AG20443 (cell line): Measurements from ENCODE around the gene SLC25A21.

ENCODE experiments used
- DNase-seq: peaks from one replicate; pipeline ENCODE4 v3.0.0; 2012; ENCODE audit warnings: low spot score, mixed read lengths

The SLC25A21 gene

GRCh38 chr14:36661506-36662257 lies 510.7 kb downstream of the SLC25A21 start, which contains the start of gene PAX9:
Gene PAX9, plus strand, starts transcription at chr14:36661860. Its CDS starts 230 bp downstream, at chr14:36662090.
- DNase-seq, result peak; percentile 96

DNA sequence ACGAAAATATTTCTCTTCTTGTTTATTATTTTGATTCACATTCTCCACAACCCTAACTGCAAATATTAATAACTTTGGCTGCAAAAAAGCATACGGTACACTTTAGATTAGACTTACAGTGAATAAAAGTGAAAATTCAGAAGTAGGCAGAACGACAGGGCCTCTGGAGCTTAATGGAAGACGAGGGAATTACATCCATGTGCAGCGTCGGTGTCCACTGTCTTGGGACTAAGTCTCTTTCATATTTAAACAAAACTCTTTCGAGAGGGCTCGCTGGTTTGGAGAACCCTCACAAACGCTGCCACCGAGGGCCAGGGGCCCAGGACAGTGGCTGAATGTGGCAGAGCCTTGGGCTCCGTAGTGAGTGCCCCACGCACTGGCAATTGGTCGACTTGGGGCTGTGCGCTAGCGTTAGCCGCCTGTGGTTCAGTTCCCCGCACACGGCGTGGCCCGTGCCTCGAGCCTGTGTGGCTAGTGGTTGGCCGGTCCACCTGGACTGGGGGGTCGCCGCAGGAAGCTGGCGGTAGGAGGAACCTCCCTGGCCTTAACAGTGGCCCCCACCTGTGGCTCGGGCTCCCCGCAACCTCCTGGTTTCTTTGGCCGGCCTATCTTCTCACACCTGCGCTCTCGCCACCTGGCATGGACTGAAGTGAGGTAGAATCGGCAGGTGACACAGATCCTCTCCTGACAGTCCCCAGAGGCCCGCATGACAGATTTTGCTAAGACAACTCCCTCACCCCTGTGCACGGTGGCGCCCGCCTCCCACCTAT lies 511.5 kb downstream of the SLC25A21 start:
- no peak for DNase-seq

GRCh38 chr14:36659822-36660735 lies 512.3 kb downstream of the SLC25A21 start:
- DNase-seq, result no peak

GRCh38 chr14:36659010-36659821 lies 513.2 kb downstream of the SLC25A21 start:
- no peak for DNase-seq

GRCh38 chr14:36658123-36659009 lies 514.0 kb downstream of the SLC25A21 start:
- DNase-seq, result no peak

- DNase-seq, result peak; percentile 37
Observed at GRCh38 chr14:36657399-36658122, 514.8 kb downstream of the SLC25A21 start.

GRCh38 chr14:36656687-36657398 lies 515.6 kb downstream of the SLC25A21 start:
- peak; percentile 11 for DNase-seq

DNA sequence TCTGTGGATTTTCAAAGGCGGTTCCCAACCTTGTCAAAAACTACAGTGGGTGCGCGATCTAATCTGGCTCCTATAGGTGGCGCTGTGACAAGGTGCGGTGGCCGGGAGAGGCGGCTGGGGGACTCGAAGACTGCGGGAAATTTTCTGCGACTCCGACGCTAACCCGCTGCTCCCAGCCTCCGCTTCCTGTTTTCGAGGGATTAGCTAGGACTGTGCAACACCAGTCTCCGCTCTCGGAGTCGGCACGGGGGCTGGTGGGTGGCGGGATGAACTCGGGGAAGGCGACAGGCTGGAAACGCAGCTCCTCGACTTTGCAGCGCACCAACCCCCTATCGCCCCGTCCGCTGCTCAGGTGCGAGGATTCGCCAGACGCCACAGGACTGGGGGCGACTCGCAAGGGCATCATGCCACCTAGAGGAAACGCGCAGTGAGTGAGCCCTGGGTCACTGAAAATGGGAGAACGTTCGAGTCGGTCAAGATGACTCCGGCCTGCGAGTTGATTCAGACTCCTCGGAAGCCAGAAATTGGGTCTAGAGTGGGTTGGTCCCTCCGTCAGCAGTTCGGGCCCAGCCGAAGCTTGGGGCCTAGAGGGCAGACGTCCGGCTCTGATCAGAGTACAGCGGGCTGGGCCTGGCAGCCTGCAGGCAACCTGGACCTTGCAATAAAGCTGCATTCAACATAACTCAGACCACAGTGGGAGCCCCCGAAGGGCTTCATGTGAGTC lies 516.3 kb downstream of the SLC25A21 start:
- DNase-seq, result peak; percentile 39

DNA sequence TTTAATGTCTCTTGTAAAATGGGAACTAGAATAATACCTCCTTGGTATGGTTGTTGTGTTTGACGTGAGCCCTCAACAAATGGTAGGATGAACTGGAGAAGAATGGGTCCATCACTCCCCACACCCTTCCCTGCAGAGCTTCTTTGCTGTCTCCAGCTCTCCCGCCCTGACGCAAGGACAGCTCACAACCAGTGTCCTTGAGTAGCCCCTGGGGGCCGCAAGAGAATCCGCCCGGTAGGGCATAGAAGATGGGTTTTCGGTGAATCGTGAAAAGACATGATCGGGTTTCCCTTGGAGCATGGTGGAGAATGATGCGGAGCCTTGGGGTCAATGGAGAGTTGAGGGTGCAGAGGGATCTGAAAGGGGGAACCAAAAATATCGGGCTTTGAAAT lies 516.8 kb downstream of the SLC25A21 start:
- DNase-seq, result no peak

- DNase-seq, result no peak
Observed at GRCh38 chr14:36654794-36655381, 517.5 kb downstream of the SLC25A21 start.

GRCh38 chr14:36653962-36654793 lies 518.2 kb downstream of the SLC25A21 start:
- no peak for DNase-seq

GRCh38 chr14:36653413-36653812 lies 519.0 kb downstream of the SLC25A21 start:
- no peak for DNase-seq

DNA sequence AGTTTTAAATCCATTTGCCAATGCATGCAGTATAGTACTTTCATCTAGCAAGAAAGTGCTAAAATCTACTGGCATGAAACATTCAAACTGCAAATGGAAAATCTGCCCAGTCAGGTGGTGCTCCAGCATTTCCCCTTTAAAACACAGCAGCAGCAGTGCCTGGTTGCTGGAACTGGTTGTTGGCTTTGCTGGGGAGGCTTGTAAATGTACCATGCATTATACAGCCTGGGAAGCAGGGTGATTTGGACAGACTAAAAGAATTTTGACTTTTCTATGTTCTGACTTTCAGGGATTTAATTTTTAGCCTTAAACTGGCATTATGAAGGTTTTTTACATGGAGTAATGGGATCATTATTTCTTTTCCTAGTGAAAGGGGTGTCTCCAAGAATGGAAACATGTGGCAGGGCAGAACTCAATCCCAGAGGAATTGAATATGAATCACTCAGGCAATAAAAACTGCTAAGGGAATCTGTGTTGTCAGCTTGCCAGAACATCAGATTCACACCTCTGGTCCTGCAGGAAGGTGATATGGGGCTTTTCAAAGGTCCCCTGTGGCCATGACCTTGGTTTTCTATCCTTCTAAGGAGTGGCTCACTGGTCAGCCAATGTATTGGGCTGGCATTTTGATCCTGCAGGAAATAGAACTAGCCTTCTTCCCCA lies 519.7 kb downstream of the SLC25A21 start:
- no peak for DNase-seq

DNA sequence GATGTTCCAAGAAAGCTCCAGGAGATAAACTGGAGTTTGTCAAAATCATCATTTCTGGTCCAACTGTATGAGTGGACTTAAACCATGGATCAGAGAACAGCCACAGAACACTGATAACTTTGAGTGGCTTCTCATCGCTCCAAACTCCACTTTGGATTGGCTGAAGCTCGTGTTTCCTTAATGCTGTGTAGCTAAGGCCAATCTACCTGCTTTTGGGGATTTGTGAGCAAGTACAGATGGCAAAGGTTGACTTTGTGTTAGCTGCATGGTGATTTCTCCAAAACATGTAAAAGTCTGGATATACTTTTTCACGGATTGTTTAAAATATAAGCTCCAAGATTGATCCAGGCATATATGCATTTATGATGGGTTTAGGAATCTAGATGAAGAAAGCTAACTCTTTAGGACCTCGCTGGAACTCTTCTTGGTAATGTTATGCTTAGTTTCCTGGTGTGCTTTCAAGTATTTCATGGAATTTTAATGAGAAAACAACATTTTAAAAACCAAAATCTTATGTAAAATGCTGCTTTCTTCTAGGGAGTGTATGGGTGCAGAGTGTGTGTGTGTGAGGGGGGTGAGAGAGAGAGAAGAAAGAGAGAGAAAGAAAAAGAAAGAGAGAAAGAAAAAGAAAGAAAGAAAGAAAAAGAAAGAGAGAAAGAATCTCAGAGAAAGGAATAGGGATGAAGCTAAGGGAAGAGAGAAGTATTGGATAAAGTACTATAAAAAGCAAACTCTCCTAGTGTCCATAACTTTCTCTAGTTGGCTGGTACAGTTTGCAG lies 522.3 kb downstream of the SLC25A21 start:
- no peak for DNase-seq
